Ishikawa (cell line): ENCODE results near the gene DSCAML1.

Source experiments
- CEBPB ChIP-seq: IDR thresholded peaks from 2 replicates; pipeline ENCODE4 v1.6.1; 2012
- CREB1 ChIP-seq: IDR thresholded peaks from 2 replicates; pipeline ENCODE4 v1.6.1; 2012; ENCODE audit warnings: low read depth
- EGR1 ChIP-seq: IDR thresholded peaks from 2 replicates; pipeline ENCODE4 v1.6.1; 2012
- EP300 ChIP-seq: IDR thresholded peaks from 2 replicates; pipeline ENCODE4 v1.6.1; 2012; ENCODE audit warnings: borderline replicate concordance
- FOXM1 ChIP-seq: IDR thresholded peaks from 2 replicates; pipeline ENCODE4 v1.6.1; 2012; ENCODE audit warnings: low read depth, borderline replicate concordance
- NFIC ChIP-seq: IDR thresholded peaks from 2 replicates; pipeline ENCODE4 v1.6.1; 2012
- RAD21 ChIP-seq: IDR thresholded peaks from 2 replicates; pipeline ENCODE4 v1.6.1; 2012; ENCODE audit warnings: low read depth
- TAF1 ChIP-seq: IDR thresholded peaks from 2 replicates; pipeline ENCODE4 v1.6.1; 2012; ENCODE audit warnings: low read depth, mild to moderate bottlenecking
- TCF12 ChIP-seq: IDR thresholded peaks from 2 replicates; pipeline ENCODE4 v1.6.1; 2012; ENCODE audit warnings: low read depth
- TEAD4 ChIP-seq: IDR thresholded peaks from 2 replicates; pipeline ENCODE4 v1.6.1; 2012
- YY1 ChIP-seq: IDR thresholded peaks from 2 replicates; pipeline ENCODE4 v1.6.1; 2012; ENCODE audit warnings: low read depth
- ZBTB7A ChIP-seq: IDR thresholded peaks from 2 replicates; pipeline ENCODE4 v1.6.1; 2012; ENCODE audit warnings: low read depth
- TF ChIP-seq, protein P1 (sequence below): IDR thresholded peaks from 2 replicates; pipeline ENCODE4 v1.6.1; 2012; ENCODE audit warnings: low read depth, mild to moderate bottlenecking
- TF ChIP-seq, protein P2 (sequence below): IDR thresholded peaks from 2 replicates; pipeline ENCODE4 v1.6.1; 2012
- TF ChIP-seq, protein P3 (sequence below): IDR thresholded peaks from 2 replicates; pipeline ENCODE4 v1.6.1; 2012

DSCAML1 gene

DNA sequence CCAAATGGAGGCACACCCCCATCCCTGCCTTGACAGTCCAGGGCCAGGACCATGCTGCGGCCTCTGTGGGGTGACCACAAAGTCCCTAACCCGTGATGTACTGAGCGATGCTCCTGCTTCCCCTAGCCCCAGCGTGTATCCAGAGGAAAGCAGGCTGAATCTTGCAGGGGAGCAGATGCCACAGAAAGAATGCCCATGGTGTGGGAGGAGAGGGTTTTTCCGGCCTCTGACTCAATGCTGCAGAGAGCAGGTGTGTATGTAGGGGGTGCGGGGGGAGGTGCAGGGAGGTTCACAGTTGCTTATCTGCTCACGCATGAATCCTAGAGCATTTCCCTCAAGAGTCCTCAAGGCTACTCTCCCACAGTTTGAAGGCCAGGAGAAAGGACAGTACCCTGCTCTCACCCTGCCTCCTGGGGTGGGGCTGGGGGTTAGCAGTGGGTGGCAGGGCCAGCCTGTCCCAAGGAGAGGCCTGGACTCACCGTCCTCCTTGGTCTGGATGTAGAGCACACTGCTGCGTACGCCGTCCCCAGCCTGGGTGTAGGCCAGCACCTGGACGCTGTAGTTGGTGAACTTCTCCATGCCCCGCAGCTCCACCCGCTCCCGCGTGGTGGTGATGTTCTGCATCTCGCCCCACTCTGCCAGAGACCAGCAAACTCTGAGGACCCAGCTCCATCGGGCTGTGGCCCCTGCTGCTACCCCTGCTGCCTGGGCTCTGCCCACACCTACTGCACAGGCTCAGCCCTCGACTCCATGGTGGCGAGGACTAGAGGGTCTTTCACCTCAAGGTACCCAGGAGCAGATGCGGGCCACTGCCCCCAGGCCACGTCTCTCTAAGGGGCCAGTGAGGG lies 338.5 kb downstream of the DSCAML1 start:
- TF ChIP-seq TCF12 (no peak), RAD21 (no peak)

DNA sequence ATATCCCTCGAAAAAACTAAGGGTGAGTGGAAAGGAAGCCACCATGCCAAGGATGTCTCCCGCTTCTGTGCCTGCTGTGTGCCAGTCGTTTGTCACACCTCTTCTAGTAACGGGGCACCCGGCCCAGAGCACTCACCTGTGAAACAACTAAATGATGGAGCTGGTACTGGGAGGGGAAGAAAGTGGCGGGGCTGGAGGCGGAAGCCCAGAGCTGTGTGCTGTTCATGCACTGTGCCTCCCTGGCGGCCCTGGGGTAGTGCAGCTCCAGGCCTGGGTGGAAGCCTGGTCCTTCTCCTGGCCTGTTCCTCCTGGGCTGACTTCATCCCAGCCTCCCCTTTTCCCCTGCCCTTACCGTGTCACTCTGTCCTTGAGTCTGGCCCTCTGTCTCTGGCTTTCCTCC lies 339.2 kb downstream of the DSCAML1 start:
- TF ChIP-seq EP300 (no peak), TAF1 (no peak), CREB1 (no peak), ZBTB7A (no peak), CEBPB (no peak)
- TF ChIP-seq, protein P1, sequence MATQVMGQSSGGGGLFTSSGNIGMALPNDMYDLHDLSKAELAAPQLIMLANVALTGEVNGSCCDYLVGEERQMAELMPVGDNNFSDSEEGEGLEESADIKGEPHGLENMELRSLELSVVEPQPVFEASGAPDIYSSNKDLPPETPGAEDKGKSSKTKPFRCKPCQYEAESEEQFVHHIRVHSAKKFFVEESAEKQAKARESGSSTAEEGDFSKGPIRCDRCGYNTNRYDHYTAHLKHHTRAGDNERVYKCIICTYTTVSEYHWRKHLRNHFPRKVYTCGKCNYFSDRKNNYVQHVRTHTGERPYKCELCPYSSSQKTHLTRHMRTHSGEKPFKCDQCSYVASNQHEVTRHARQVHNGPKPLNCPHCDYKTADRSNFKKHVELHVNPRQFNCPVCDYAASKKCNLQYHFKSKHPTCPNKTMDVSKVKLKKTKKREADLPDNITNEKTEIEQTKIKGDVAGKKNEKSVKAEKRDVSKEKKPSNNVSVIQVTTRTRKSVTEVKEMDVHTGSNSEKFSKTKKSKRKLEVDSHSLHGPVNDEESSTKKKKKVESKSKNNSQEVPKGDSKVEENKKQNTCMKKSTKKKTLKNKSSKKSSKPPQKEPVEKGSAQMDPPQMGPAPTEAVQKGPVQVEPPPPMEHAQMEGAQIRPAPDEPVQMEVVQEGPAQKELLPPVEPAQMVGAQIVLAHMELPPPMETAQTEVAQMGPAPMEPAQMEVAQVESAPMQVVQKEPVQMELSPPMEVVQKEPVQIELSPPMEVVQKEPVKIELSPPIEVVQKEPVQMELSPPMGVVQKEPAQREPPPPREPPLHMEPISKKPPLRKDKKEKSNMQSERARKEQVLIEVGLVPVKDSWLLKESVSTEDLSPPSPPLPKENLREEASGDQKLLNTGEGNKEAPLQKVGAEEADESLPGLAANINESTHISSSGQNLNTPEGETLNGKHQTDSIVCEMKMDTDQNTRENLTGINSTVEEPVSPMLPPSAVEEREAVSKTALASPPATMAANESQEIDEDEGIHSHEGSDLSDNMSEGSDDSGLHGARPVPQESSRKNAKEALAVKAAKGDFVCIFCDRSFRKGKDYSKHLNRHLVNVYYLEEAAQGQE, result no peak

DNA sequence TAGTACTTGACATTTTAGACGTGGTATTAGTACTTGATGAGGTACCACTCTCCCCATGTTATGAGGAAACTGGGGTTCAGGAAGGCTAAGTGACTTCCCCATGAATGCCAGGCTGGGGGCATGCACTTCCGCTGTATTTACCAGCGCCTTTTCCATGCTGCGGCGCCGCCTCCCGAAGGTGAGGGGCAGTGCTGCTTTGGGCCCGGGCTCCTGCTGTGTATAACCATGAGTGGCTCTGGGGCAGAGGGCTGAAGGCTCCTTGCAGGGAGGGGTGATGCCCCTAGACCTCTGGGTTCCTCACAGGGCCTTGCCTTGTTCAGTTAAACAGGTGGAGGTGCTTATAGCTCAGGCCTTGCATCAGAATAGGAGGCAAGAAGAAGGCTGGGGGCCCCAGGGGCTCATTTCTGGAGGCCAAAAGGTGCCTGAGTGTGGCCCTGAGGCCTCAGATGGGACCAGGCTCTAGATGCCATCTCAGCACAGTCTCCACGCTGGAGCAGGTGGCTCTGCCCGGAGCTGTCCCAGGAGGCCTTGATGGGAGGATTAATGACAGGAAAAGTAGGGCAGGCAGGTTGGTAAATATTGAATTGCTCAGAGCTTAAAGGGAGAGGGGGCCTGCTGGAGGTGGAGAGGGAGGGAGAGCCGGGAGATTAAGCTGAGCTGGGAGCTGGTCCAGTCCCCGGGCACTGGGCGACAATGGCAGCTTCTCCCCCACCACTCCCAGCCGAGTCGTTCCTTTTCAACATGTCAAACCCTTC lies 339.8 kb downstream of the DSCAML1 start:
- TF ChIP-seq CREB1 (no peak), RAD21 (no peak), YY1 (no peak), FOXM1 (no peak), EP300 (no peak), TCF12 (no peak), NFIC (no peak), TEAD4 (no peak), TAF1 (no peak), CEBPB (no peak), ZBTB7A (no peak), EGR1 (no peak)
- TF ChIP-seq, protein P1, result no peak
- TF ChIP-seq, protein P2, sequence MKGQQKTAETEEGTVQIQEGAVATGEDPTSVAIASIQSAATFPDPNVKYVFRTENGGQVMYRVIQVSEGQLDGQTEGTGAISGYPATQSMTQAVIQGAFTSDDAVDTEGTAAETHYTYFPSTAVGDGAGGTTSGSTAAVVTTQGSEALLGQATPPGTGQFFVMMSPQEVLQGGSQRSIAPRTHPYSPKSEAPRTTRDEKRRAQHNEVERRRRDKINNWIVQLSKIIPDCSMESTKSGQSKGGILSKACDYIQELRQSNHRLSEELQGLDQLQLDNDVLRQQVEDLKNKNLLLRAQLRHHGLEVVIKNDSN, result no peak
- TF ChIP-seq, protein P3, sequence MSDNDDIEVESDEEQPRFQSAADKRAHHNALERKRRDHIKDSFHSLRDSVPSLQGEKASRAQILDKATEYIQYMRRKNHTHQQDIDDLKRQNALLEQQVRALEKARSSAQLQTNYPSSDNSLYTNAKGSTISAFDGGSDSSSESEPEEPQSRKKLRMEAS, result no peak

DNA sequence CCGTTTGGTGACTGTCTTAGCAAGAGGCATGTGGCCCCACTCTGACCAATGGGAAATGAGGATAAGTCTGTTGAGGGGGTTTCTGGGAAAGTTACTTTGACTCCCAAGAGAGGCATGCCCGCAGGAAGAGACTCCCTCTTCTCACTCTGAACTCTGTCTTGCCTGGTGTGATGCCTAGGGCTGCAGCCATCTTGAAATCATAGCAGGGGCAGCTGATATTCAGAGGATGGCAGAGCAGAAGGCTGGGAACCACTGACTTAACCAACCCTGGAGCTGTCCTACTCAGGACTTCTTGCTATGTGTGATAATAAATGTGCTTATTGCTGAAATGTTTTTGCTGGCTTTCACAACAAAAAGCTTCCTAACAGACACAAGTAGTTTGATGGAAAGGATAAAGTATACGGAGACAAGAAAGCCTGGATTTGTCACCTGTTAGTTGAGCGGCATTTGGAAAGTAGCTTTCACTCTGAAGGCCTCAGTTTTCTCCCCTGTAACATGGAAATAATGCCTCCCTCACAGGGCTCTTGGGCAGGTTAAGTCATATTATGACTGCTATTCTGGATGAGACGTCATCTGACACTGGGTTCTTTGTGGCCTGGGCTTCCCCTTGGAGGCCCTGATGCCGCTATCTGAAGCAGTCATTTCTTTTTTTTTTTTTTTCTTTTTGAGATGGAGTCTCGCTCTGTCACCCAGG lies 340.8 kb downstream of the DSCAML1 start:
- TF ChIP-seq YY1 (no peak), EP300 (no peak), ZBTB7A (no peak)
- TF ChIP-seq, protein P2, result no peak

DNA sequence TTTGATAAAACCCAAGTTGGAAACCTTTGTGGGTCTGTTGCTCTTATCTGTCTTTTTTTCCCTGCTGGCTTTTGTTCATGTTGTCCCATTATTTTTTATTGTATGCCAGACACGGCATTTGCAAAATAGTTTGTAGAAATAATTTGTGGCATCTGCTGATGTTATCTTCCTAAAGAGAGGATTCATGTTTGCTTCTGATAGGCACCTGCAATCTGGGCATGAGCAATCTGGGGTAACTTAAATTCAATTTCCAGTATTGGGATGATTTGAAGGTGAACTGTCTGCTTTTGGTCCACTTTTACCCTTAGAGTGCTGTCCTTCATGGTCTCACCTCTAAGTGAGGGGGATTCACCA lies 342.5 kb downstream of the DSCAML1 start:
- TF ChIP-seq CREB1 (no peak), TAF1 (no peak)

DNA sequence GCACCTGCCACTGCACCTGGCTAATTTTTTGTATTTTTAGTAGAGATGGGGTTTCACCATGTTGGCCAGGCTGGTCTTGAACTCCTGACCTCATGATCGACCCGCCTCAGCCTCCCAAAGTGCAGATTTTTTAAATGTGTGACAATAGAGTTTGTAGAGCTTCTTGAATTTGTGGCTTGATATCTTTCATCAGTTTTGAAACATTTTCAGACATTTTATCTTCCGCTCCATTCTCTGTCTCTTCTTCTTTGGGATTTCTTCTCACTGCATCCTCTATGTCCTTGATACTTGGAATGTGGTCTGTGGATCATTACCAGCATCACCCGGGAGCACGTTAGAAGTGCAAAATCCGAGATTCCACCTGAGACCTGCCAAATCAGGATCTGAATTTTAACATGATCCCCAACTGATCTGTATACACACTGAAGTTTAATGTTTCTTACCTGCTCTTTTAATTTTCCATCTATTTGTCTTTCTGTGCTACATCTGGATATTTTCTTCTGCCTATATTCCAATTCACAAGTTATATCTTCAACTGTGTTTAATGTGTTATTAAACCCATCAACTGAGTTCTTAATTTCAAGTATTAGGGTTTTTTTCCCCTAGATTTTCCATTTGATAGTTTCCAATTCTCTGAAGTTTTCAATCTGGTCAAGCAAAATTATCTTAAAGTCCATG lies 343.0 kb downstream of the DSCAML1 start:
- no peak for TF ChIP-seq CREB1
- TF ChIP-seq FOXM1, result no peak
- TF ChIP-seq, protein P2, result no peak
- no peak for TF ChIP-seq TAF1
- TF ChIP-seq, protein P3, result no peak
- TF ChIP-seq ZBTB7A, result no peak
- no peak for TF ChIP-seq CEBPB
- TF ChIP-seq TEAD4, result no peak
